ENCODE results near the gene CABS1. TPM values are rescaled to one million over a fixed set of nuclear protein-coding genes. Genes with fewer than 3 reads are reported as not detected.

Gene CABS1
- total RNA-seq, 4 donors from 2014 or later: not detected

DNA sequence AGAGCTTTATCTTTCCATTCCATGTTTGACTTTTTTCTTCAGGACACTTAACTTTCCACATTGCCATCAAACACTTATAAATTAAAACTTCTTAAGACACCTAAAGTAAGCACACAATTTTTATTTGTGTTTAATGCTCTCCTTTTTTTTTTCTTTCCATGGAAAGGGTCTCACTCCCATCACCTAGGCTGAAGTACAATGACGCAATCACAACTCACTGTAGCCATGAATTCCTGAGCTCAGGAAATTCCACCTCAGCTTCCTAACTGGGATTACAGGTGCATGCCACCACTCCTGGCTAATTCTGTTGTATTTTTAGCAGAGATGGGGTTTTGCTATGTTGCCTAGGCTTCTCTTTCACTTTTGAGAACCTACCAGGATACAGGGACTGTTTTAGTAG, 33.0 kb downstream of the CABS1 start:
- no peaks in the 10 kb centered on the region for H3K9me3 ChIP-seq
- no peaks in the 10 kb centered on the region for H3K27me3 ChIP-seq
- no peak overlapping the region for H3K27ac ChIP-seq
- no peaks in the 10 kb centered on the region for H3K36me3 ChIP-seq
- TF ChIP-seq, protein P1, sequence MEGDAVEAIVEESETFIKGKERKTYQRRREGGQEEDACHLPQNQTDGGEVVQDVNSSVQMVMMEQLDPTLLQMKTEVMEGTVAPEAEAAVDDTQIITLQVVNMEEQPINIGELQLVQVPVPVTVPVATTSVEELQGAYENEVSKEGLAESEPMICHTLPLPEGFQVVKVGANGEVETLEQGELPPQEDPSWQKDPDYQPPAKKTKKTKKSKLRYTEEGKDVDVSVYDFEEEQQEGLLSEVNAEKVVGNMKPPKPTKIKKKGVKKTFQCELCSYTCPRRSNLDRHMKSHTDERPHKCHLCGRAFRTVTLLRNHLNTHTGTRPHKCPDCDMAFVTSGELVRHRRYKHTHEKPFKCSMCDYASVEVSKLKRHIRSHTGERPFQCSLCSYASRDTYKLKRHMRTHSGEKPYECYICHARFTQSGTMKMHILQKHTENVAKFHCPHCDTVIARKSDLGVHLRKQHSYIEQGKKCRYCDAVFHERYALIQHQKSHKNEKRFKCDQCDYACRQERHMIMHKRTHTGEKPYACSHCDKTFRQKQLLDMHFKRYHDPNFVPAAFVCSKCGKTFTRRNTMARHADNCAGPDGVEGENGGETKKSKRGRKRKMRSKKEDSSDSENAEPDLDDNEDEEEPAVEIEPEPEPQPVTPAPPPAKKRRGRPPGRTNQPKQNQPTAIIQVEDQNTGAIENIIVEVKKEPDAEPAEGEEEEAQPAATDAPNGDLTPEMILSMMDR (IDR thresholded peaks at IDR 0.05): no peak
- TF ChIP-seq EP300 (IDR thresholded peaks at IDR 0.05): no peak
- no peak for TF ChIP-seq POLR2A (IDR thresholded peaks at IDR 0.05)
- H3K4me1 ChIP-seq: no peaks in the 10 kb centered on the region
- H3K4me3 ChIP-seq: no peak overlapping the region
- no peak for DNase-seq (ENCODE audit: low spot score in 2 of 2)
- WGBS, 2 donors: 97% methylated on average over 1 of the region's 1 CpG

DNA sequence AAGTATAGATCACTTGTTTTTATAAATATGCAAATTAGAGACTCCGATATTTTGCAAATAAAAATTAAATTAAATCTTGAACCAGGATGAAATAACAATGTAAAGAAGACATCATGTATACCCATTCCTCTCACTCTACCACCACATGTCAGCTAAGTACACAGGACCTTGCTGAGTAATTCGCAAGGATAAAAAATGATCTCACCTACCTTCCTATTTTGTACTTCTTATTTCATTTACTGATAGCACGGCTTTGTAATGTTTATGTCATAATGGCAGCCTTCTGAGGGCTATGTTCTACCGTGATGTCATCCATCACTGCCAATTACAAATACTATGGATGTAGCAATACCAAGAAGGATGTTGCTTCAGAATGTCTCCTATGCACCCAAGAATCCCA, 37.2 kb downstream of the CABS1 start:
- WGBS, 2 donors: 83 to 91% methylated on average over 4 of the region's 4 CpGs
- no peaks in the 10 kb centered on the region for H3K9me3 ChIP-seq
- H3K27ac ChIP-seq: no peak overlapping the region
- no peaks in the 10 kb centered on the region for H3K27me3 ChIP-seq
- H3K4me1 ChIP-seq: no peaks in the 10 kb centered on the region
- H3K4me3 ChIP-seq: no peak overlapping the region
- no peaks in the 10 kb centered on the region for H3K36me3 ChIP-seq
- DNase-seq (ENCODE audit: low spot score in 2 of 2): no peak
- no peak for TF ChIP-seq EP300 (IDR thresholded peaks at IDR 0.05)
- TF ChIP-seq, protein P1 (IDR thresholded peaks at IDR 0.05): no peak
- no peak for TF ChIP-seq POLR2A (IDR thresholded peaks at IDR 0.05)

DNA sequence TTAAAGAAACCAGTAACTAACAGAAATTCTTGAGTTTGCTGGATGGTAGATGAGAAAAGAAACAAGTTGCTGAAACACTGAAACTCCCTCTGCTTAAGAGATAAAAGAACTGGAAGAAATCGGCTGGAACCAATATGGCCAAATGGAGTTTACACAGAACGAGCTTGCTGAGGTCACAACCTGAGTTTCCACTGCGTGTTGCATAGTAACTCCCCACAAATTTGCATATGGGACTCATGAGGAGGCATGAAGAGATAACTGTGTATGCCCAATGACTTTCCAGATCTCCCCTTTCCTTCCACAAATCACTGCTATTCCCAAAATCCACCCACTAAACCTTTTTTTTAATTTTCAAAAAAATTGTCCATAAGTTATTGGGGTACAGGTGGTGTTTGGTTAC, 38.0 kb downstream of the CABS1 start:
- 73 to 77% methylated on average over 3 of the region's 3 CpGs for WGBS, 2 donors
- H3K27ac ChIP-seq: no peak overlapping the region
- TF ChIP-seq POLR2A (IDR thresholded peaks at IDR 0.05) (no peak), EP300 (IDR thresholded peaks at IDR 0.05) (no peak)
- TF ChIP-seq, protein P1 (IDR thresholded peaks at IDR 0.05): no peak

DNA sequence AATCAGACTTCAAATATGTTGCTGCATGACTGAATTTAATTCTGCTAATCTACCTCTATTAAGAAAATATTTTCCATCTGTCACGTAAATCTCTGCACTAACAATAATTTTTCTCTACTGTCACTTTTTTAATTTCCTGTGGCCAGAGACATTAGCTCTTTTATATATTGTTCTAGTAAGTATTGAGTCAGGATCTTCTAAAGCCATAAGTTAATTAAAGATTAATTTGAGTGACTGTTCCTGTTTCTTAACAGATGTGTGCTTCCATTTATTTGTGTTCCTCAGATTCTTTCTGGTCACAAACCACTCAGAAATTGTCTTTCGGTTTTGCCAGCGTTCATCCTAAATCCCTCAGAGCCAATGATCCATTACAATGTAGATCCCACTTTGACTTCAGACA, 45.8 kb downstream of the CABS1 start:
- Histone ChIP-seq H3K27me3 (no peaks in the 10 kb centered on the region), H3K4me3 (no peak overlapping the region), H3K27ac (no peak overlapping the region), H3K4me1 (no peaks in the 10 kb centered on the region), H3K9me3 (no peaks in the 10 kb centered on the region), H3K36me3 (no peaks in the 10 kb centered on the region)
- WGBS, 2 donors: 85 to 86% methylated on average over 3 of the region's 3 CpGs
- TF ChIP-seq EP300 (IDR thresholded peaks at IDR 0.05) (no peak), POLR2A (IDR thresholded peaks at IDR 0.05) (no peak)
- TF ChIP-seq, protein P1 (IDR thresholded peaks at IDR 0.05): no peak
- no peak for DNase-seq (ENCODE audit: low spot score in 2 of 2)

More for the DNA sequence above, 38.0 kb downstream of the CABS1 start:
- Histone ChIP-seq H3K27me3 (no peaks in the 10 kb centered on the region), H3K4me1 (no peaks in the 10 kb centered on the region), H3K36me3 (no peaks in the 10 kb centered on the region), H3K4me3 (no peak overlapping the region), H3K9me3 (no peaks in the 10 kb centered on the region)
- DNase-seq (ENCODE audit: low spot score in 2 of 2): no peak

DNA sequence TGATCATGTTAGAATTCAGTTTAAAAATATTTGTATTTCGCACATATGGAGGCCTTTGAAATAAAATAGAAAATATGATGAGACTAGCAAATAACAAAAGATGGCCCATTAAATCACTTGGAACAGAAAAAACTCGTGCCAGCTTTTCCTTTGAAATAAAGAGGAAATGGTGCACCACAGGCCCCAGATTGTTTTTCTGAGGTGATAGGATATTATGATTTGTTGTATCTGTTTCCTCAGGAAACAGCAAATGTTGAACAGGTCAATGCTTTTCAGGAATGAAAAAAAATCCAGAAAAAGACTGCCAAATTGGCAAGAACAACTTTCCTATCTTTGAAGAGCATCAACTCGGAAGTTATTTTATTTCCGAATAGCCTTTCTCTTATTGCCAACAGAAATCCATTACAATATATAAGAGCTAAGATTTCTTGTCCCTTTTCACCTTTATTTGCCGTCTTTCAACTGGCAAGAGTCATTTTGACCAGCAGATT, 48.0 kb downstream of the CABS1 start, which contains the start of gene SMR3B:
Gene SMR3B, plus strand, starts transcription at position 441 of the 491 bp plus-strand sequence. CDS start 1,380 bp downstream, outside the sequence.
- 76 to 81% methylated on average over 5 of the region's 5 CpGs for WGBS, 2 donors
- no peak within 1 kb of the TSS for H3K27ac ChIP-seq
- no peak for TF ChIP-seq EP300 (IDR thresholded peaks at IDR 0.05)
- TF ChIP-seq POLR2A (IDR thresholded peaks at IDR 0.05): no peak
- TF ChIP-seq, protein P1 (IDR thresholded peaks at IDR 0.05): no peak
- H3K36me3 ChIP-seq: no peaks in the 10 kb centered on the region
- H3K9me3 ChIP-seq: no peaks in the 10 kb centered on the region
- H3K4me3 ChIP-seq: no peak within 1 kb of the TSS
- no peak for DNase-seq (ENCODE audit: low spot score in 2 of 2)
- no peaks in the 10 kb centered on the region for H3K4me1 ChIP-seq
- H3K27me3 ChIP-seq: no peaks in the 10 kb centered on the region

Other genes with a start within 250 kb of the CABS1 start
- gene PRR27, start 180.7 kb upstream of the CABS1 start, total RNA-seq: not detected
- gene ODAM, start 139.3 kb upstream of the CABS1 start, total RNA-seq: not detected
- not detected for gene FDCSP, start 108.9 kb upstream of the CABS1 start, total RNA-seq
- gene CSN3, start 92.4 kb upstream of the CABS1 start, total RNA-seq: not detected
- gene SMR3A, start 25.8 kb downstream of the CABS1 start, total RNA-seq: not detected
- not detected for gene SMR3B, start 48.1 kb downstream of the CABS1 start, total RNA-seq
- gene OPRPN, start 63.0 kb downstream of the CABS1 start, total RNA-seq: not detected
- not detected for gene MUC7, start 137.2 kb downstream of the CABS1 start, total RNA-seq
- not detected for gene AMTN, start 183.6 kb downstream of the CABS1 start, total RNA-seq

Measured in tibial nerve (tissue), 4 donors.